T47D (cell line): ENCODE results near the gene EED.
A peak's percentile ranks its signal among the peaks of the same experiment; 100 is the strongest.
"Not testable (repeated sequence)": the region's sequence is repeated elsewhere in the genome, so short reads cannot be mapped to it uniquely, and the experiment has no call there.

Experiments
- DNase-seq, 2 experiments: peaks; one replicate each; pipeline versions ENCODE4 v3.0.0 to v3.0.0-alpha.2; 2011 to 2012; ENCODE audit warnings: low read depth in 1 of 2, low spot score in 1 of 2
- JUND ChIP-seq: IDR thresholded peaks from 2 replicates; pipeline ENCODE4 v1.6.1; 2012; ENCODE audit warnings: low read depth
- in situ Hi-C: cut with HindIII; loops from 2 replicates; pipeline ENCODE4 v1.10.0; 2016; ENCODE audit warnings: low sequenced_read_pairs, low pct_unique_long_range_greater_than_20kb

EED gene

DNA sequence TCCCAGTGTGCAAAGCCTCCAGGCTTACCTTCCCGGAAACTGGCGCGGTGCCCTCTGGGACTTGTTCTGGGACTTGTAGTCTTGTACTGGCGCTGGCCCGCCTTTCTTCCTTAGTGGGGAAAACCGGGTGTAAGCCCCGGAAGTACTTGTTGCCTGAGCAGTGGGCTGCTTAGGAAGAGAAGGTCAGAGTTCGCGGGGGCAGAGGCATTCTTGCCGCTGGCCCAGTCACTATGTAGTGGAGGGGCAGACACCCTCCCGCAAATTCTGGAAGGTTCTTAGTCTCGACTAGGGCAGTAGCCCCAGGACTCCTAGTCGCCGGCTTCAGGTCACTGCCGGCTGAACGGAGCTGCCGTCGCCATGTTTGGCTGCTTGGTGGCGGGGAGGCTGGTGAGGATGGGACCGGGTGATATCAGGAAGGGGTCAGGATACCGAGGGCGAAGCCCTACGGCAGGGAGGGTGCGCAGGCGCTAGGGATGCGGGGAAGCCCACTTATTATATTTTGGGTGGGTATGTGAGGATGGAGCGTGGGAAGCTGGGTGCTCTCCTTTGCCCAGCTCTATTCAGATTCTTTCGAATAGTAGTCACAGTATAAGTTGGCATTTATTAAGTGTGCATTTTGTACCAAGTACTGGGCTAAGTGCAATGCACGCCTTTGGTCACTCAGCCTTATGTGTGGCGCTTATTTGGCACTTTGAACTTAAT, 57.7 kb downstream of the EED start, which contains the start of gene HIKESHI:
Gene HIKESHI, plus strand, starts transcription at position 149 of the 702 bp plus-strand sequence. Its CDS starts 209 bp downstream, at position 358.
- in situ Hi-C loops, result no loop called here
- no peak for TF ChIP-seq JUND
- DNase-seq, result peak; percentile 88 to 99

DNA sequence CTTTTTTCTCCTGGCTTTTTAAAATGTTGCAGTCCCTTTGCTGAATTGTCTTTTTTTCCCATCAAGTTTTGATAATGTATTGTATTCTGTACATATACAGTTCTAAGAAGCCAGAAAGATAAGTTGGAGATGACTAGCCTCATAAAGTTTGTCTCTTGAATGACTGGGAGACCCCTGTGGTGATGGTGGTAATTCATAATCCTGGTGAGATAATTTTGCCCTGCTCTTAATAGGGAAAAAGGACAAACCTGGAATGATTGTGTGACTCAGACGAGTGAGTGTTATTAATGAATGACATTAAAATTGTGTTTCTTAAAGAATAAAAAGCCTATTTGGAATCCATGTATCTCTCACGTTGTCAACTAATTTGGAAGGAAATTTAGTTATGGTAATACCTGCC, 58.7 kb downstream of the EED start:
- in situ Hi-C loops, result no loop called here
- no peak for DNase-seq
- no peak for TF ChIP-seq JUND

DNA sequence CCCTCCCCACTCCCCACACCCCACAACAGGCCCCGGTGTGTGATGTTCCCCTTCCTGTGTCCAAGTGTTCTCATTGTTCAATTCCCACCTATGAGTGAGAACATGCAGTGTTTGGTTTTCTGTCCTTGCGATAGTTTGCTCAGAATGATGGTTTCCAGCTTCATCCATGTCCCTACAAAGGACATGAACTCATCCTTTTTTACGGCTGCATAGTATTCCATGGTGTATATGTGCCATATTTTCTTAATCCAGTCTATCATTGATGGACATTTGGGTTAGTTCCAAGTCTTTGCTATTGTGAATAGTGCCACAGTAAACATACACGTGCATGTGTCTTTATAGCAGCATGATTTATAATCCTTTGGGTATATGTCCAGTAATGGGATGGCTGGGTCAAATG, 64.2 kb downstream of the EED start:
- DNase-seq, in situ Hi-C loops: not testable (repeated sequence)

DNA sequence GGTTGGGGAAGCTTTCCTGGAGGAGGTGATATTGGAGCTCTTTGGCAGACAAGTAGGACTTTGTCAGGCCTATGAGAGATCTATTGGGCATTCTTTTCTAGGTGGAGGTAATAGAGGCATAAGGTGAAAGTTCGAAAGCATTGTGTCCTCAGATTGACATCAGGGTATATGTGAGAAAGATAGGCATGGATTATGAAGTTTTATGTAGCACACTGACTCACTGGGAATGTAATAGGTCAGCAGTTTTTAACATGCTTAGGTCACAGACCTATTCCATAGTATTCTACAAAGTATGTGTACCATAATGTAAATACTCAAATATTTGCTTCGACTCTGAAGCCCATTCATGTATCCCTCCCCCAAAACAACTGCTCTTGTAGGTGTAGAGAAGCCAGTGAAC, 69.2 kb downstream of the EED start:
- no peak for TF ChIP-seq JUND
- in situ Hi-C loops, result no loop called here
- no peak for DNase-seq

DNA sequence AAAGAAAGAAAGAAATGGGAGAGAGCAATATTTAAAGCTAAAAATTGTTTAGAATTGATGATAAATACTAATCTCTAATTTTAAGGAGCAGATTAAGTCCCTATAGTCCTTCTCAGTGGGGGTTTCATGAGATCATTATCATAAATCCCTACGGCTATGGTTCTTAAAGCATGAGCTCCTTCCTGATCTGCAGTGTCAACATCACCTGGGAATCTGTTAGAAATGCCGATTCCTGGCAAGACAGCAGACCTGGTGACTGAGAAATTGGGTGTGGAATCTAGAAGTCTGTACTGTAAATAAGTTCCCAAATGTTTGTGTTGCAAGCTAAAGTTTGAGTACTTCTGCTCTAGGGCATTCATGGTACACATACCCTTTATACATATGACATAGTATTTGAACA, 70.1 kb downstream of the EED start:
- in situ Hi-C loops, result no loop called here
- TF ChIP-seq JUND, result no peak
- peak in 1 of 2 experiments; percentile 27 for DNase-seq
